Iris pigment epithelial cell (primary cell): ENCODE measurements around the gene AHR.

ENCODE experiments used
- DNase-seq: peaks from one replicate; pipeline ENCODE4 v3.0.0-alpha.2; 2011; ENCODE audit warnings: low read depth

Gene AHR

GRCh38 chr7:17304926-17305325 lies 6.5 kb downstream of the AHR start:
- peak; percentile 88 for DNase-seq

DNA sequence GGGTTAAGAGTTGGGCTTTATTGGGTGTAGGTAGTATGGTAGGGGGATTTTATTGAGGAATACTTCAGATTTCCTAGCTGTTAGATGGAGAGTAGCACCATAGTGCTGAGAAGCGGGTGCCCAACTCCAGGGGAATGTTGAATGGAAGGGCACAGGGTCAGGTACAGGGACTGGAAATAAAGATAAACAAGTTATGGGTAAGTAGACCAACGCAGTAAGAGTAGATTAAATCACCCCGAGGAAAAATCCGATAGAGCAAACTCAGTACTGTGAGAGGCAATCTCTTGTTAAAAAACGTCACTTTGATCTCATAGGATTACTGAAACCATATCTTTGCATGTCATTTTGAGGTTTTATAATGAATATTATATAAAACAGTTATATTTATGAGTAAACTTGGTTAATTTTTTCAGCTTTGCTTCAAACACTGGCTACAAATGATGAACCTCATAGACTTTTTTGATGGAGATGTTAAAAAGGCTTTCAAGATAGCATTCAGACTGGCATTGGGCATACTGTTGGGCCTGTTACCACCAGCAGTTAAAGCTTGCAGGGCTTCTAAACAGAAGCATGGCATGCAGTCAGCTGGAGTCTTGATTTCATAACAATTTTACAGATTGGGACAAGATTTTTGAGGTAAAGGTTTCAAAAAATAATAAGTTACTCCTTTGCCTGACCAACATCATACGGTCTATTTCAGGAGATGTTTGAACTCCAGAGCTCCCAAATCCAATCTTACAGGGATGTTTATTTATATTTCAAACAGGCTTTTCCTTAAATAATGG lies 7.1 kb downstream of the AHR start:
- DNase-seq, result no peak

GRCh38 chr7:17307000-17307399 lies 8.5 kb downstream of the AHR start:
- no peak for DNase-seq

DNA sequence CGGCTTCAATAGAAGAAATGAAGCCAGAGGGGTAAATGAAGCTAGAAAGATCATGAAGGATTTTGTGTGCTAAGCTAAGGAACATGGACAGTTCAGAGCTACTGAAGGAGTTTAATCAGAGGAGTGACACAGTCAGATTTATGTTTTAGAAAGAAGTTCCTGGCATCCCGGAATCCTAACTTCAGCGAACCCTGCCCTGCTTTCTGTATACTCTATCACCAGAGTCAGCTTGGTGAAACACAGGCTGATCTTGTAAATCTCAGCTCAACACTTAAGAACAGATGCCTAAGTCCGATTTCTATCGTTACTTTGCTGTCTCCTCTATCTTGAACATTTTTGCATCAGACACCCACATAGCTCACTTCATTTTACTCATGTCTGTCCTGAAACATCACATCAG lies 9.1 kb downstream of the AHR start:
- no peak for DNase-seq

GRCh38 chr7:17307969-17308648 lies 9.7 kb downstream of the AHR start:
- no peak for DNase-seq

DNA sequence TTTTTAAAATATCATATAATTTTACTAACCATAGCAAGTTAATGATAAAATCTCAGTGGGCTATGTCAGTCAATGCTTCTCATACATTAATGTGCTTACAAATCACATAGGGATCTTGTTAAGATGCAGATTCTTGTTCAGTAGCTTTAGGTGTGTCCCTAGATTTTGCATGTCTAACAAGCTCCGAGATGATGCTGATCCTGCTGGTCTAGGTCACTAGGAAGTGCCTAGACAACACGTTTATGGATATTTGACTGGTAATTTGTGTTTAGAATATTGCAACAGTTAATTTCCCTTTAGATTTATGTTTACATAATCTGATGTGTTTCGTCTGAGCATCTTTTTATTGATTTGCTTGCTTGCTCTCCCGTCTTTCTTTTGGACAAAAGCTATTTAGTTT lies 12.7 kb downstream of the AHR start:
- DNase-seq, result no peak

DNA sequence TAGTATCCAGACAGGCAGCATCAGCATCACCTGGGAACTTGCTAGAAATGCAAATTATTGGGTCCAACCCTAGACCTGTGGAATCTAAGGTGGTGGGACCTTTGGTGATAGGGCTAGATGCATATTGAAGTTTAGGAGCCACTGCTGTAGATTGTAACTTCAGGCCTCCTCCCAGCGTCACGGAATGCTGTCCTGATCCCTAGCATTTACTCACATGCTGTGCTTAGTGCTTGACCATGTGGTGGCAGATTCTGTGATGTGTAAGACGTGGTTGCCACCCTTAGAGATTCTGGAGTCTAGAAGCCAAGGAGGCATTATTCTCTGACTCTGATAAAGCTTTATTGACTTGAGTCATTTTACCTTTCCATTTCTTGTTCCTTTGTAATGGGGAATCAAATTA lies 13.5 kb downstream of the AHR start:
- no peak for DNase-seq

DNA sequence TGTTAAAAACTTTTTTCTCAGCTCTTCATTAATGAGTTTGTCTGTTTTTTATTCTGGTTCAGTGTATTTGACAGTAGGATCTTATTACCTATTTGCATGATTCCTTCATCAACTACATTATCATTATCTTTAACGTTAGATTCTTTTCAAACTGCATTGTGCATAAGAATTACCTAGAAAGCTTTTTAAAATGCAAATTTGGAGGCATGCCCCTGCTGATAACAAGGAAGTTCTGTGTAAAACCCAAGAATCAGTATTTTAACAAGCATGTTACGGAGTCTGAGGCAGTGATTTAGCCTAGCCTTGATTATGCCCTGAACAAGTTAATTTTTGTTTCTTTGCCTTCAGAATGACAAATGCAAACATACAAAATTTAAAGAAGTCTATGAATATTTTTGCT lies 14.2 kb downstream of the AHR start:
- DNase-seq, result no peak

DNA sequence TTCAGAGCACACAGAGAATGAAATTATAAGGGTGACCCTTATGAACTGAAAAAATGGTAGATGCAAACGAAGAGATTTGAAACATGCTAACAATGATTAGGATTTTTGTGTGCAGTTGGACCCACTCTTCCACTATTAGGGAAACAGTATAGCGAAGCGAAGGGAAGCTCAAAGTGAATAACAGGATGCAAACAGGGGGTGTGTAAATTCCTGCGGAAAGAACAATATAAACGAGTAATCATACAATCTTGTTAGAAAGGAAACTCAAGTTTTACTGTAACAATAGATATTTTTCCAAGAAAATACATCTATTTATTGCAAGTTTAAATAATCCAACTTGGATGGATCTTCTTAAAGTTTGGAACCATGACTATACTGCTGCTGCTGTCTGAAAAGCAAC lies 14.7 kb downstream of the AHR start:
- no peak for DNase-seq

GRCh38 chr7:17315974-17316373 lies 17.5 kb downstream of the AHR start:
- DNase-seq, result no peak

DNA sequence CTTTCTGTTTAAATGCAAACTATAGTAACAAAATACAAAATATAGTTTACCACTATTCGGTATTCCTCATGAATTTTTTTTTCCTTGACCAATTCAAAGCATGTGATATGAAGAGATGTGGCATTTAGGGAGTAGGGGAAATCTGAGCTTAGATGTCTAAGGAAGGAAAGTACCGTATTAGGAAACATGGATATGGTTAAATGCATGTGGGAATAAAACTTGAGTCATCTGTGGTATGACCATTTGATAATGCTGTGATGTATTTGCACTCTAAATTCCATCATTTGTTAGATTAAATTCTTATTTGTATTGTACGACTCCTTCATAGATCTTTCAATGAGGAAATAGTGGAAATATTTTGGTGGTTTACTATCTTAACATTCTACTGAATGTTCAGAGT lies 19.7 kb downstream of the AHR start:
- peak; percentile 80 for DNase-seq

- no peak for DNase-seq
These were observed 21.0 kb downstream of the AHR start for GRCh38 chr7:17319164-17320101.

DNA sequence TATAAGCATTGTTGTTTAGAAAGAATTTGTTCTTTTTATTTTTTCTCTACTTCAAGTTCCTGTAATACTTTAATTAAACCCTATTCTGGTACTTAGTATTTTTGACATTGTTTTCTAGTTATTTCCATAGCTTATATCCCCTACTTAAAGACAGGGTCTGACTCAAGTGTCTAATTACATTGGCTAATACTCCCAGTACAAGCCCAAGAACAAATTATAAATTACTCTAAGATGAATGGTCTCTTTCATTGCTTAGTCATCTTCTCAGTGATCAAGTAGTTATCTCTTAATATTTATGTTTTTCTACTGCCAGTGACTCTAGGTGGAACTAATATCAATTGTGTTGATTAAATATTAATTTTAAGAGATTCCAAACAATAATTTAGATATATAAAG lies 21.6 kb downstream of the AHR start:
- peak; percentile 64 for DNase-seq

DNA sequence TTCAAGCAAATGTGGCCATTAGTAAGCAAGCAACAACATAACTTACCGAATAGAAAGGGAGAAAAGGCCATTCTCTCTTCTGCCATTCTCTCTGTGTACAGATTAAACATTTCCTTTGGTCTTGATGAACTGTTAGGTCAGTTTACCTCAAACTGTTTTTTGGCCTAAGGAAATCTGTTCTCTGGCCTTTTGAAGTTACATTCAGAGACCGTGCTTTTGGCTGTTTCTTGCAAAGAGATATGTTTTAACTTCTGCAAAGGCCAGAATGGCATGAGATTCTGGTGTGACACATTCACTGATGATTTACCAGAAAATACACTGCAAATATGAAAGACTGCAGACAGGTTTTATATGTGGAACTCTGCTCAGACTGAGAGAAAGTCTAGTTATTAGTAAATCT lies 22.2 kb downstream of the AHR start:
- no peak for DNase-seq

DNA sequence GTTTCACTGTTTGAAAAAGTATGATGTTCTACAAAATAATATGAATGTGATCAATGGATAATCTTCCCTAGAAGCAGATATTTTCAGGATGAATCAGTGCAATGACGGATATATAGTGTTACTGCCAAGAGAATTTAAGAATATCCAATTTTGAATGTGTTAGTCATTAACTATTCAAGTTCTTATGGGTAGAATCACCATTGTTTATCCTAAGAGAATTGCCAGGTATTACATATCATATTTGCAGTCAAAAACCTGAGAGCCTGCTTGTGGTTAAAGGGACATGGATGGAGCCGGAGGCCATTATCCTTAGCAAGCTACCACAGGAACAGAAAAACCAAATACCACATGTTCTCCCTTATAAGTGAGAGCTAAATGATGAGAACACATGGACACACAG lies 26.9 kb downstream of the AHR start:
- no peak for DNase-seq

DNA sequence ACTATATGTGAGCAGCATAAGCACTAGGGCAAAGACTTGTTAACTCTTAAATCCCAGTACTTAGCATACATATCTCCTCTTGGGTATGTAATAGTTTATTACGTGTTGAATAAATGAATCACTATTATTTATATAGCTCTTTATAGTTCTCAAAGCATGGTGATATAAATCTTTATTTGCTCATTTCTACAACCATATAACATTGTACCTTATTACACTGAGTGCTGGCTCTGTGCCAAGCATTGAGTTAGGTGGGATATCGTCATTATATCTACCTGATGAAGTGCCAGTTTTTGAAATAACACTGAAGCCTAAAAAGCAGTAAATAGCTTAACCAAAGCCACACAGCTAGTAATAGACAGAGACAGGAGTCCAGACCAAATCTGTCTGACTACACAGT lies 27.9 kb downstream of the AHR start:
- DNase-seq, result no peak

DNA sequence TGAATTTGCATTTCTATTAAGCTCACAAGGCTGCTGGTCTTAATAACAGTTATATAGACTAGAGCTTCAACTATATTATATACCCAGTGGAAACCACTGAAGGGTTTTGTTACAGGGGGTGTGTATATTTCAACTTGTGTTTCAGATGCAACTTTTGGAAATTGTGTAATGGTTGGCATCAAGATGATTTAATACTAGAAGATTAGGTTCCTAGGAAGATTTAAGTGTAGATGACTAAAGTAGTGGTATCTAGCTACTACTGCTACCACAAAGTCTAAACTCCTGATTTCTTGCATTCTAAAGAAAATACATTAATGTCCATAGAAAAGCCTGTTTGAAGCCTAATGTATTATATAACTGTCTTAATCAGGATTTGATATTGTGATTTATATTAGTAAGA lies 30.2 kb downstream of the AHR start:
- no peak for DNase-seq

DNA sequence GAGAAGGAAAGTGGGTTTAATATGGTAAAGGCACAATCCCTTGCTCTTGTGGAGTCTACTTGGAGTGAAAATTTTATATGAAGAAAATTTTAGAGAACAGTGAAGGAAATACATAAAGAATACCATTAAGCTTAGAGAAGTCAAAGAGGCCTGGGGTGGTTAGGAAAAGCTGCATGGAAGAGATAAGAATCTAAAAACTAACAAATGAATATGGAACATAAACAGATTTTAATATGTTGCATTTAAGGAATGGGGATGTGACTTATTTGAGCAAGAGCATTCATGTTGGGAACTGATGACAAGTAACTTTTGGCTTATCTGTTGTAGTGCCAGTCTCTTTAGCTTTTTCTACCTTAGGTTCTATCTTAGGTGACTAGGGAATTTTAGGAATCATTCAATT lies 31.0 kb downstream of the AHR start:
- DNase-seq, result no peak

DNA sequence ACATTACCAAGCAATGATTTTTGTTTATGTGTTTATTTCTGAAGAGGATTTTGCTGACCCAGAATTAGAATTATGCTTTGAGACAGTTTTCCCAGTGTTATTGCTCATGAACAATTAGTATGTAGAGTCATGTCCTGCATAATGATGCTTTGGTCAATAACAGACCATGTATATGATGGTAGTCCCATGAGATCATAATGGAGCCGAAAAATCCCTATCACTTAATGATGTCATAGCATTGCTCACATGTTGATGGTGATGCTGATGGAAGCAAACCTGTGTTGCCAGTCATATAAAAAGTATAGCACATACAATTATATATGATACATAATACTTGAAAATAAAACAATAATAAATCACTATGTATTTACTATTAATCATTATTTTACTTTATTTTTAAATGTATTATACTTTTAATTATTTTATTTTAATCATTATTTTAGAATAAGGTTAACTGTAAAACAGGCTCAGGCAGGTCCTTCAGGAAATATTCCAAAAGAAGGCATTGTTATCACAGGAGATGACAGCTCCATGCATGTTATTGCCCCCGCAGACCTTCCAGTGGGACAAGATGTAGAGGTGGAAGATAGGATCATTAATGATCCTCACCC lies 33.5 kb downstream of the AHR start:
- no peak for DNase-seq

DNA sequence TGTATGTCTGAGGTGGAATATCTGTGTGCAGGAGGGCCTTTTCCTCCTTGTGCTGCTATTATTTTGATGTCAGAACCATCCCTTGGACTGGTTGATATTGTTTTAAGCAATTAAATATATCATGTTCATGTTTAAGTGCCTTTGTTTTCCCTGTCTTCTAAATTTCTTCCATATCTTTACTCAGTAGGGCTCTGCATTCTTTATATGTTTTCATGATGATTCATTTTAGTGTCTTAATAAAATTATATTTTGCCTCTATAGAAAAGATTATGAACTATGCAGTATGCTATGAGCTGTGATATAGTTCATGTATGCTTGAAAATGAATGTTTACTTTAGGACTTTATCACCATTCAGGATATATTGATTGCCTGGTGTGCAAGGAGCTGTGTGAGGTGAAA lies 34.8 kb downstream of the AHR start:
- peak; percentile 42 for DNase-seq

- no peak for DNase-seq
These were observed 37.7 kb downstream of the AHR start for GRCh38 chr7:17336168-17336567.

- peak; percentile 55 for DNase-seq
These were observed 40.7 kb downstream of the AHR start for GRCh38 chr7:17339139-17339538.
